ENCODE measurements around the gene DCBLD1. TPM values are rescaled to one million over a fixed set of nuclear protein-coding genes. Genes with fewer than 3 reads are reported as not detected.
A peak's percentile ranks its signal among the peaks of the same experiment; 100 is the strongest.

The DCBLD1 gene
- total and polyA plus RNA-seq, 2 of the 13 experiments (the other 11 are each of a cell fraction or from before 2014, with no cell fraction given), result 23.2 to 41.5 TPM

- no peak for TF ChIP-seq AKAP8 (CRISPR knock-in tag; IDR thresholded peaks at IDR 0.05)
- no peak for TF ChIP-seq ZNF343 (CRISPR knock-in tag; IDR thresholded peaks at IDR 0.05)
- TF ChIP-seq, protein P1, sequence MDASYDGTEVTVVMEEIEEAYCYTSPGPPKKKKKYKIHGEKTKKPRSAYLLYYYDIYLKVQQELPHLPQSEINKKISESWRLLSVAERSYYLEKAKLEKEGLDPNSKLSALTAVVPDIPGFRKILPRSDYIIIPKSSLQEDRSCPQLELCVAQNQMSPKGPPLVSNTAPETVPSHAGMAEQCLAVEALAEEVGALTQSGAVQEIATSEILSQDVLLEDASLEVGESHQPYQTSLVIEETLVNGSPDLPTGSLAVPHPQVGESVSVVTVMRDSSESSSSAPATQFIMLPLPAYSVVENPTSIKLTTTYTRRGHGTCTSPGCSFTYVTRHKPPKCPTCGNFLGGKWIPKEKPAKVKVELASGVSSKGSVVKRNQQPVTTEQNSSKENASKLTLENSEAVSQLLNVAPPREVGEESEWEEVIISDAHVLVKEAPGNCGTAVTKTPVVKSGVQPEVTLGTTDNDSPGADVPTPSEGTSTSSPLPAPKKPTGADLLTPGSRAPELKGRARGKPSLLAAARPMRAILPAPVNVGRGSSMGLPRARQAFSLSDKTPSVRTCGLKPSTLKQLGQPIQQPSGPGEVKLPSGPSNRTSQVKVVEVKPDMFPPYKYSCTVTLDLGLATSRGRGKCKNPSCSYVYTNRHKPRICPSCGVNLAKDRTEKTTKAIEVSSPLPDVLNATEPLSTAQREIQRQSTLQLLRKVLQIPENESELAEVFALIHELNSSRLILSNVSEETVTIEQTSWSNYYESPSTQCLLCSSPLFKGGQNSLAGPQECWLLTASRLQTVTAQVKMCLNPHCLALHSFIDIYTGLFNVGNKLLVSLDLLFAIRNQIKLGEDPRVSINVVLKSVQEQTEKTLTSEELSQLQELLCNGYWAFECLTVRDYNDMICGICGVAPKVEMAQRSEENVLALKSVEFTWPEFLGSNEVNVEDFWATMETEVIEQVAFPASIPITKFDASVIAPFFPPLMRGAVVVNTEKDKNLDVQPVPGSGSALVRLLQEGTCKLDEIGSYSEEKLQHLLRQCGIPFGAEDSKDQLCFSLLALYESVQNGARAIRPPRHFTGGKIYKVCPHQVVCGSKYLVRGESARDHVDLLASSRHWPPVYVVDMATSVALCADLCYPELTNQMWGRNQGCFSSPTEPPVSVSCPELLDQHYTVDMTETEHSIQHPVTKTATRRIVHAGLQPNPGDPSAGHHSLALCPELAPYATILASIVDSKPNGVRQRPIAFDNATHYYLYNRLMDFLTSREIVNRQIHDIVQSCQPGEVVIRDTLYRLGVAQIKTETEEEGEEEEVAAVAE (CRISPR knock-in tag; IDR thresholded peaks at IDR 0.05; ENCODE audit: borderline replicate concordance), result peak; percentile 64; the same call in 1 of the 2 replicates
- TF ChIP-seq, protein P2, sequence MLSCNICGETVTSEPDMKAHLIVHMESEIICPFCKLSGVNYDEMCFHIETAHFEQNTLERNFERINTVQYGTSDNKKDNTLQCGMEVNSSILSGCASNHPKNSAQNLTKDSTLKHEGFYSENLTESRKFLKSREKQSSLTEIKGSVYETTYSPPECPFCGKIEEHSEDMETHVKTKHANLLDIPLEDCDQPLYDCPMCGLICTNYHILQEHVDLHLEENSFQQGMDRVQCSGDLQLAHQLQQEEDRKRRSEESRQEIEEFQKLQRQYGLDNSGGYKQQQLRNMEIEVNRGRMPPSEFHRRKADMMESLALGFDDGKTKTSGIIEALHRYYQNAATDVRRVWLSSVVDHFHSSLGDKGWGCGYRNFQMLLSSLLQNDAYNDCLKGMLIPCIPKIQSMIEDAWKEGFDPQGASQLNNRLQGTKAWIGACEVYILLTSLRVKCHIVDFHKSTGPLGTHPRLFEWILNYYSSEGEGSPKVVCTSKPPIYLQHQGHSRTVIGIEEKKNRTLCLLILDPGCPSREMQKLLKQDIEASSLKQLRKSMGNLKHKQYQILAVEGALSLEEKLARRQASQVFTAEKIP (CRISPR knock-in tag; IDR thresholded peaks at IDR 0.05; ENCODE audit: borderline replicate concordance), result no peak
- TF ChIP-seq DDIT3 (CRISPR knock-in tag; IDR thresholded peaks at IDR 0.05), result no peak; the same call in 1 of the 2 replicates
- TF ChIP-seq ZNF253 (CRISPR knock-in tag; IDR thresholded peaks at IDR 0.05; ENCODE audit: borderline replicate concordance), result no peak
- TF ChIP-seq ZNF891 (CRISPR knock-in tag; IDR thresholded peaks at IDR 0.05), result no peak
- TF ChIP-seq HNF4A (CRISPR knock-in tag; IDR thresholded peaks at IDR 0.05), result peak; percentile 79
- peak; percentile 50; the same call in 1 of the 2 replicates for TF ChIP-seq ZMYM4 (CRISPR knock-in tag; IDR thresholded peaks at IDR 0.05)
- TF ChIP-seq, protein P3, sequence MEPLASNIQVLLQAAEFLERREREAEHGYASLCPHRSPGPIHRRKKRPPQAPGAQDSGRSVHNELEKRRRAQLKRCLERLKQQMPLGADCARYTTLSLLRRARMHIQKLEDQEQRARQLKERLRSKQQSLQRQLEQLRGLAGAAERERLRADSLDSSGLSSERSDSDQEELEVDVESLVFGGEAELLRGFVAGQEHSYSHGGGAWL (CRISPR knock-in tag; IDR thresholded peaks at IDR 0.05), result no peak
- TF ChIP-seq NPAS2 (CRISPR knock-in tag; IDR thresholded peaks at IDR 0.05; ENCODE audit: borderline replicate concordance), result no peak
- TF ChIP-seq NFKBIZ (CRISPR knock-in tag; IDR thresholded peaks at IDR 0.05), result peak; percentile 94
- TF ChIP-seq ATF7 (IDR thresholded peaks at IDR 0.05), result no peak
- TF ChIP-seq ATF7 (CRISPR knock-in tag; IDR thresholded peaks at IDR 0.05), result no peak
- TF ChIP-seq, protein P4, sequence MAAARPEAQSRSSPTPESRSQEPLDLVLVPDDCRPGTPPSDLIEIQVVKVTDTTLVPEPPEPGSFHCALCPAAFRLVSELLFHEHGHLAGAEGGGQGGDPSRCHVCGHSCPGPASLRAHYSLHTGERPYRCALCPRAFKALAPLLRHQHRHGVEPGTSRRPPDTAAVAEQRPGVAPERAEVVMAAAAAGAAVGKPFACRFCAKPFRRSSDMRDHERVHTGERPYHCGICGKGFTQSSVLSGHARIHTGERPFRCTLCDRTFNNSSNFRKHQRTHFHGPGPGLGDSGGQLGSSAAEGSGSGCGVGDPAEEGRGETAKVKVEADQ (CRISPR knock-in tag; IDR thresholded peaks at IDR 0.05; ENCODE audit: borderline replicate concordance), result no peak
- TF ChIP-seq MEF2D (CRISPR knock-in tag; IDR thresholded peaks at IDR 0.05), result no peak
- TF ChIP-seq, protein P5, sequence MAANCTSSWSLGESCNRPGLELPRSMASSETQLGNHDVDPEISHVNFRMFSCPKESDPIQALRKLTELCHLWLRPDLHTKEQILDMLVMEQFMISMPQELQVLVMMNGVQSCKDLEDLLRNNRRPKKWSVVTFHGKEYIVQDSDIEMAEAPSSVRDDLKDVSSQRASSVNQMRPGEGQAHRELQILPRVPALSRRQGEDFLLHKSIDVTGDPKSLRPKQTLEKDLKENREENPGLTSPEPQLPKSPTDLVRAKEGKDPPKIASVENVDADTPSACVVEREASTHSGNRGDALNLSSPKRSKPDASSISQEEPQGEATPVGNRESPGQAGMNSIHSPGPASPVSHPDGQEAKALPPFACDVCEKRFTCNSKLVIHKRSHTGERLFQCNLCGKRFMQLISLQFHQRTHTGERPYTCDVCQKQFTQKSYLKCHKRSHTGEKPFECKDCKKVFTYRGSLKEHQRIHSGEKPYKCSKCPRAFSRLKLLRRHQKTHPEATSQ (CRISPR knock-in tag; IDR thresholded peaks at IDR 0.05; ENCODE audit: borderline replicate concordance), result peak; percentile 99; the same call in 1 of the 2 replicates
- no peak for TF ChIP-seq ZKSCAN1 (IDR thresholded peaks at IDR 0.05; ENCODE audit: low read length)
- TF ChIP-seq FOXP1 (IDR thresholded peaks at IDR 0.05), result no peak
- peak; percentile 87 for TF ChIP-seq FOXP1 (CRISPR knock-in tag; IDR thresholded peaks at IDR 0.05)
- TF ChIP-seq CSRNP1 (CRISPR knock-in tag; IDR thresholded peaks at IDR 0.05), result no peak
These were observed 40.6 kb upstream of the DCBLD1 start (continued) for GRCh38 chr6:117441824-117442264.
